HepG2 (cell line): Measurements from ENCODE around the gene RPL3. TPM values are rescaled to one million over a fixed set of nuclear protein-coding genes. Genes with fewer than 3 reads are reported as not detected.
"Not testable (repeated sequence)": the region's sequence is repeated elsewhere in the genome, so short reads cannot be mapped to it uniquely, and the experiment has no call there.

ENCODE experiments used
- ATAC-seq: fragments of 200-7000 bp; cut with Tn5 transposase; 3 replicates; pipeline ENCODE4 v1.9.1; 2020; ENCODE audit warnings: mild to moderate bottlenecking, moderate library complexity
- BruUV-seq: library from RNA; stranded (reverse); fragments of 400-500 nt; replicated peaks from 2 replicates; lab custom pipeline; 2021; lab: Mats Ljungman, UMichigan
- CTCF ChIA-PET: fragments of 300-600 bp; formaldehyde crosslinking; extraction: SDS; loops from one replicate; lab custom pipeline; 2021; ENCODE audit warnings: low total read pairs, inconsistent platforms, low intra/inter-chr PET ratio; lab: Yijun Ruan, JAX
- POLR2A ChIA-PET: fragments of 350-600 bp; sonication (Branson Sonifier 250); formaldehyde crosslinking; loops from one replicate; lab custom pipeline; 2020; ENCODE audit warnings: antibody characterized with exemption, inconsistent platforms; lab: Yijun Ruan, JAX
- DNase-seq: peaks from one replicate; pipeline ENCODE4 v3.0.0-alpha.2; 2015; ENCODE audit warnings: low spot score
- FAIRE-seq: peaks from 3 replicates; lab custom pipeline; 2011; peaks lifted over from hg19 to GRCh38; lab: Jason Lieb, UNC
- H2AFZ ChIP-seq: one replicate; pipeline ENCODE4 v1.6.1; 2011; ENCODE audit warnings: low read length, inconsistent platforms
- H3K27ac ChIP-seq: fragments of 300-600 bp; 3 replicates; pipeline ENCODE4 v1.8.0; 2011; ENCODE audit warnings: mixed run types, mild to moderate bottlenecking, mixed read lengths, low read length, inconsistent platforms; ENCODE audit not compliant: insufficient read depth; ENCODE audit errors: extremely low read length
- H3K27me3 ChIP-seq, 2 experiments: fragments of 200-600 bp in 1 of 2; 2 replicates in 1 of 2; 3 replicates in 1 of 2; pipeline versions ENCODE4 v1.6.0 to v1.8.0; 2011; ENCODE audit warnings: low read length in 2 of 2, mild to moderate bottlenecking in 2 of 2, moderate library complexity in 2 of 2, inconsistent platforms in 1 of 2; ENCODE audit not compliant: insufficient read depth in 2 of 2, control insufficient read depth in 1 of 2
- H3K36me3 ChIP-seq, 2 experiments: fragments of 200-600 bp in 1 of 2; replicated peaks in 1 of 2; 2 replicates in 1 of 2; 3 replicates in 1 of 2; pipeline versions ENCODE4 v1.5.1 to v1.8.0; 2011; ENCODE audit warnings: low read length in 2 of 2, inconsistent platforms in 1 of 2; ENCODE audit not compliant: insufficient read depth in 2 of 2, control insufficient read depth in 1 of 2
- H3K4me1 ChIP-seq: 2 replicates; pipeline ENCODE4 v1.5.1; 2012; ENCODE audit warnings: low read length, inconsistent platforms; ENCODE audit not compliant: insufficient read depth
- H3K4me2 ChIP-seq: 2 replicates; pipeline ENCODE4 v1.6.0; 2011; ENCODE audit warnings: low read depth, low read length, inconsistent platforms
- H3K4me3 ChIP-seq, 3 experiments: fragments of 200-600 bp in 1 of 3; sonication (generic), shearing (Covaris generic) in 1 of 3; replicated peaks in 1 of 3; 2 replicates each; pipeline ENCODE4 v1.5.1; 2011 to 2016; ENCODE audit warnings: low read length in 3 of 3, inconsistent platforms in 2 of 3, low read depth in 2 of 3, mild to moderate bottlenecking in 2 of 3, control low read depth in 1 of 3, mixed read lengths in 1 of 3; ENCODE audit not compliant: insufficient read depth in 1 of 3
- H3K79me2 ChIP-seq: one replicate; pipeline ENCODE4 v1.6.1; 2011; ENCODE audit warnings: low read length, inconsistent platforms; ENCODE audit not compliant: insufficient read depth
- H3K9ac ChIP-seq: 2 replicates; pipeline ENCODE4 v1.6.0; 2011; ENCODE audit warnings: mild to moderate bottlenecking, low read depth, low read length, inconsistent platforms; ENCODE audit not compliant: insufficient read depth
- H3K9me3 ChIP-seq: 2 replicates; pipeline ENCODE4 v1.5.1; 2012; ENCODE audit warnings: mild to moderate bottlenecking, low read length
- H4K20me1 ChIP-seq: 2 replicates; pipeline ENCODE4 v1.6.0; 2011; ENCODE audit warnings: inconsistent platforms, mild to moderate bottlenecking, low read length, moderate library complexity; ENCODE audit not compliant: insufficient read depth
- ATF5 ChIP-seq: sonication (generic); formaldehyde crosslinking; IDR thresholded peaks from 2 replicates; pipeline ENCODE4 v1.4.0; 2020; ENCODE audit warnings: mild to moderate bottlenecking, low read depth, missing genetic modification reagents
- EHMT2 ChIP-seq: fragments of 200-600 bp; sonication (generic); IDR thresholded peaks from 2 replicates; pipeline ENCODE4 v1.7.0; 2017; ENCODE audit warnings: antibody characterized with exemption, low read depth, low read length, borderline replicate concordance
- EZH2 ChIP-seq: conservative IDR thresholded peaks from 2 replicates; pipeline ENCODE4 v1.6.1; 2012; ENCODE audit warnings: mild to moderate bottlenecking, low read depth, low read length, moderate library complexity
- LCORL ChIP-seq, 2 experiments: fragments of 450-650 bp in 1 of 2; sonication (generic) in 1 of 2; formaldehyde crosslinking in 1 of 2; IDR thresholded peaks; 2 replicates each; pipeline versions ENCODE4 v1.5.0 to v1.6.1; 2017 to 2020; ENCODE audit warnings: antibody characterized with exemption in 1 of 2, missing genetic modification reagents in 1 of 2
- MAFK ChIP-seq, 2 experiments: IDR thresholded peaks in 1 of 2; conservative IDR thresholded peaks in 1 of 2; 2 replicates each; pipeline ENCODE4 v1.6.1; 2011; ENCODE audit warnings: improper control_type of control experiment in 2 of 2, low read length in 2 of 2
- MTF2 ChIP-seq: sonication (generic); formaldehyde crosslinking; IDR thresholded peaks from 2 replicates; pipeline ENCODE4 v1.5.0; 2020; ENCODE audit warnings: missing genetic modification reagents, borderline replicate concordance
- PAXIP1 ChIP-seq: sonication (generic); formaldehyde crosslinking; conservative IDR thresholded peaks from 2 replicates; pipeline ENCODE4 v1.4.0; 2020; ENCODE audit warnings: mild to moderate bottlenecking, missing genetic modification reagents, moderate library complexity
- PPARG ChIP-seq: conservative IDR thresholded peaks from 2 replicates; pipeline ENCODE4 v1.6.1; 2016; ENCODE audit warnings: missing biosample characterization, missing genetic modification reagents
- SMAD3 ChIP-seq: sonication (generic); formaldehyde crosslinking; IDR thresholded peaks from 2 replicates; pipeline ENCODE4 v1.4.0; 2020; ENCODE audit warnings: missing genetic modification reagents
- THAP11 ChIP-seq: IDR thresholded peaks from 2 replicates; pipeline ENCODE4 v1.6.1; 2016; ENCODE audit warnings: missing biosample characterization, missing genetic modification reagents
- TMF1 ChIP-seq: sonication (generic); formaldehyde crosslinking; IDR thresholded peaks from 2 replicates; pipeline ENCODE4 v1.8.1; 2022; ENCODE audit warnings: low read depth, missing genetic modification reagents
- TSC22D2 ChIP-seq: sonication (generic); formaldehyde crosslinking; IDR thresholded peaks from 2 replicates; pipeline ENCODE4 v1.5.1; 2020; ENCODE audit warnings: missing genetic modification reagents, mild to moderate bottlenecking, borderline replicate concordance
- U2AF2 ChIP-seq: fragments of 200-400 bp; formaldehyde crosslinking; IDR thresholded peaks from 2 replicates; pipeline ENCODE4 v1.6.1; 2017; ENCODE audit warnings: low read depth, mild to moderate bottlenecking, low read length
- ZNF292 ChIP-seq: sonication (generic); formaldehyde crosslinking; IDR thresholded peaks from 2 replicates; pipeline ENCODE4 v1.8.1; 2022; ENCODE audit warnings: mild to moderate bottlenecking, low read depth, missing genetic modification reagents, borderline replicate concordance
- ZNF451 ChIP-seq: sonication (generic); formaldehyde crosslinking; IDR thresholded peaks from 2 replicates; pipeline ENCODE4 v1.5.0; 2020; ENCODE audit warnings: mild to moderate bottlenecking, missing genetic modification reagents
- ZNF567 ChIP-seq: sonication (generic); formaldehyde crosslinking; IDR thresholded peaks from 2 replicates; pipeline ENCODE4 v1.8.1; 2023; ENCODE audit warnings: mild to moderate bottlenecking, missing genetic modification reagents, borderline replicate concordance
- ZNF703 ChIP-seq: sonication (generic); formaldehyde crosslinking; IDR thresholded peaks from 2 replicates; pipeline ENCODE4 v1.5.1; 2020; ENCODE audit warnings: missing genetic modification reagents, mild to moderate bottlenecking, moderate library complexity, borderline replicate concordance
- WGBS: methylation state at CpG from one replicate; pipeline ENCODE4 v1.1.6; 2017; ENCODE audit warnings: low lambda C conversion rate; 5-methylcytosine and 5-hydroxymethylcytosine counted together
- in situ Hi-C: cut with HindIII; loops from 2 replicates; pipeline ENCODE4 v1.10.0; 2017; ENCODE audit warnings: low pct_unique_long_range_greater_than_20kb; ENCODE audit not compliant: extremely low pct_ligation_motif_present
- intact Hi-C: fragments of 100-400 bp; cut with micrococcal nuclease; formaldehyde crosslinking; loops from one replicate; pipeline ENCODE4 v1.10.0; 2022; ENCODE audit not compliant: unreplicated experiment
- polyA plus RNA-seq, 8 experiments: library from polyadenylated mRNA; depleted of rRNA in 3 of 8; stranded (reverse) in 7 of 8; unstranded in 1 of 8; fragments of >200 nt; fragmentation: Illumina TruSeq in 4 of 8; extraction: Trizol in 4 of 8; gene quantifications; 2 replicates each; pipeline versions ENCODE4 v1.2.1 to v1.2.3, GENCODE V29; 2011 to 2016; ENCODE audit warnings: low read depth in 4 of 8, missing spikeins in 1 of 8, mixed read lengths in 1 of 8; ENCODE audit not compliant: insufficient read depth in 1 of 8
- total RNA-seq, 5 experiments: library from RNA; depleted of rRNA; stranded (reverse); fragments of >200 nt; fragmentation: Illumina TruSeq; extraction: Trizol; gene quantifications; 2 replicates each; pipeline ENCODE4 v1.2.3, GENCODE V29; 2016; ENCODE audit warnings: low read depth in 1 of 5

RPL3 gene
- total and polyA plus RNA-seq, 2 of the 13 experiments (the other 11 are each of a cell fraction or from before 2014, with no cell fraction given), result 1,051 to 3,279 TPM

GRCh38 chr22:39356464-39356863 is 37.0 kb upstream of the RPL3 start:
- no peaks in the 10 kb centered on the region for H3K9me3 ChIP-seq
- H3K9ac ChIP-seq, result no peak overlapping the region
- no peak for DNase-seq
- H3K27ac ChIP-seq, result no peak overlapping the region
- 61% methylated on average over 5 of the region's 5 CpGs for WGBS
- no peak for FAIRE-seq
- peaks cover 21% of the 10 kb centered on the region; the same call in 1 of the 2 replicates for H3K4me1 ChIP-seq
- TF ChIP-seq MTF2 (CRISPR knock-in tag) (no peak), TSC22D2 (CRISPR knock-in tag) (no peak), U2AF2 (no peak), ZNF451 (CRISPR knock-in tag) (no peak), SMAD3 (CRISPR knock-in tag) (no peak), ATF5 (no peak), PPARG (CRISPR knock-in tag) (no peak), ZNF567 (no peak), LCORL (IDR thresholded peaks at IDR 0.05) (no peak), LCORL (CRISPR knock-in tag; IDR thresholded peaks at IDR 0.05) (no peak), ZNF292 (CRISPR knock-in tag) (no peak), EZH2 (no peak), EHMT2 (no peak), ZNF703 (CRISPR knock-in tag) (no peak), PAXIP1 (CRISPR knock-in tag) (no peak), TMF1 (no peak), THAP11 (CRISPR knock-in tag) (no peak), MAFK (conservative IDR thresholded peaks at IDR 0.05 in 1 of 2, IDR thresholded peaks at IDR 0.05 in 1 of 2; ENCODE audit: low read length in 2 of 2) (no peak)
- no peak overlapping the region for H3K4me3 ChIP-seq
- no peaks in the 10 kb centered on the region for H3K36me3 ChIP-seq
- intact Hi-C loops (no loop called here), in situ Hi-C loops (no loop called here)
- CTCF ChIA-PET, result no interaction called here
- POLR2A ChIA-PET, result no interaction called here
- ATAC-seq, result no peak
- BruUV-seq, result no TSS peak
- H2AFZ ChIP-seq, result no peak overlapping the region
- no peak overlapping the region for H3K4me2 ChIP-seq
- peaks cover 0 to 4% of the 10 kb centered on the region in 2 experiments; a peak in 1 of 5 replicates for H3K27me3 ChIP-seq
- no peaks in the 10 kb centered on the region for H4K20me1 ChIP-seq
- no peaks in the 10 kb centered on the region for H3K79me2 ChIP-seq

GRCh38 chr22:39355805-39356204 is 36.4 kb upstream of the RPL3 start:
- H3K4me3 ChIP-seq, intact Hi-C loops, BruUV-seq, ATAC-seq, CTCF ChIA-PET, POLR2A ChIA-PET, H3K27ac ChIP-seq, H4K20me1 ChIP-seq, FAIRE-seq, H3K9ac ChIP-seq, H2AFZ ChIP-seq, H3K4me2 ChIP-seq, DNase-seq, H3K36me3 ChIP-seq, H3K9me3 ChIP-seq, H3K79me2 ChIP-seq, in situ Hi-C loops: not testable (repeated sequence)
- WGBS, result 83% methylated on average over 13 of the region's 14 CpGs
- Histone ChIP-seq H3K4me1 (peaks cover 17% of the 10 kb centered on the region; the same call in 1 of the 2 replicates), H3K27me3 (peaks cover 4 to 10% of the 10 kb centered on the region in 2 experiments)
